Caco-2 (cell line): Measurements from ENCODE around the gene TRIM17. TPM values are rescaled to one million over a fixed set of nuclear protein-coding genes. Genes with fewer than 3 reads are reported as not detected.
A peak's percentile ranks its signal among the peaks of the same experiment; 100 is the strongest.

ENCODE experiments used
- Bru-seq: library from RNA; stranded (reverse); fragments of 400-500 nt; gene quantifications from one replicate; lab custom pipeline; 2021; lab: Mats Ljungman, UMichigan
- BruChase-seq, 2 experiments: library from RNA; stranded (reverse); fragments of 400-500 nt; gene quantifications; one replicate each; lab custom pipeline; 2021; lab: Mats Ljungman, UMichigan
- BruUV-seq: library from RNA; stranded (reverse); fragments of 400-500 nt; replicated peaks from 2 replicates; lab custom pipeline; 2021; lab: Mats Ljungman, UMichigan
- CTCF ChIA-PET: fragments of 300-600 bp; sonication (Branson Sonifier 250); formaldehyde crosslinking; loops from one replicate; lab custom pipeline; 2022; ENCODE audit warnings: antibody characterized with exemption; lab: Charles Lee
- POLR2A ChIA-PET: fragments of 300-600 bp; sonication (Branson Sonifier 250); formaldehyde crosslinking; loops from one replicate; lab custom pipeline; 2022; ENCODE audit warnings: antibody characterized with exemption; lab: Charles Lee
- DNase-seq, 2 experiments: peaks; one replicate each; pipeline versions ENCODE4 v3.0.0 to v3.0.0-alpha.2; 2020 to 2022
- H3K27me3 ChIP-seq: replicated peaks from 2 replicates; pipeline ENCODE4 v1.6.0; 2011; ENCODE audit warnings: low read length; ENCODE audit not compliant: control insufficient read depth, insufficient read depth
- H3K36me3 ChIP-seq: 2 replicates; pipeline ENCODE4 v1.5.1; 2011; ENCODE audit warnings: low read length; ENCODE audit not compliant: control insufficient read depth, insufficient read depth
- H3K4me1 ChIP-seq: fragments of 250-450 bp; sonication (Bioruptor Pico); 2 replicates; pipeline ENCODE4 v1.5.1; 2020; ENCODE audit warnings: mild to moderate bottlenecking
- H3K4me3 ChIP-seq: 2 replicates; pipeline ENCODE4 v1.5.1; 2011; ENCODE audit warnings: low read depth, mild to moderate bottlenecking, control low read depth, low read length
- H3K9me3 ChIP-seq: fragments of 250-450 bp; sonication (Bioruptor Pico); 2 replicates; pipeline ENCODE4 v1.5.1; 2020; ENCODE audit warnings: mild to moderate bottlenecking, moderate library complexity
- H3K27ac Mint-ChIP-seq: one replicate; pipeline ENCODE4 v1.8.0; 2022; ENCODE audit warnings: mixed read lengths; ENCODE audit not compliant: unreplicated experiment
- H3K27me3 Mint-ChIP-seq: one replicate; pipeline ENCODE4 v1.8.0; 2022; ENCODE audit warnings: mixed read lengths; ENCODE audit not compliant: insufficient read depth, unreplicated experiment
- H3K36me3 Mint-ChIP-seq: one replicate; pipeline ENCODE4 v1.8.0; 2022; ENCODE audit warnings: mild to moderate bottlenecking, mixed read lengths; ENCODE audit not compliant: insufficient read depth, unreplicated experiment
- H3K4me1 Mint-ChIP-seq: one replicate; pipeline ENCODE4 v1.8.0; 2022; ENCODE audit warnings: low read depth, mixed read lengths; ENCODE audit not compliant: unreplicated experiment
- H3K4me3 Mint-ChIP-seq: one replicate; pipeline ENCODE4 v1.8.0; 2022; ENCODE audit warnings: mild to moderate bottlenecking, moderate library complexity, mixed read lengths; ENCODE audit not compliant: unreplicated experiment
- H3K9me3 Mint-ChIP-seq: one replicate; pipeline ENCODE4 v1.8.0; 2022; ENCODE audit warnings: mixed read lengths; ENCODE audit not compliant: unreplicated experiment
- intact Hi-C: fragments of 100-400 bp; cut with micrococcal nuclease; formaldehyde crosslinking; loops from one replicate; pipeline ENCODE4 v1.10.0; 2022; ENCODE audit not compliant: unreplicated experiment
- long read RNA-seq: library from polyadenylated mRNA; stranded (forward); transcript quantifications from one replicate; pipeline ENCODE4 v2.0.0, GENCODE V29; 2022
- total RNA-seq: library from RNA; stranded (reverse); gene quantifications from 2 replicates; pipeline ENCODE4 v1.2.3, GENCODE V29; 2022
- TF ChIP-seq, protein P1 (sequence below), 2 experiments: fragments of 200-600 bp in 1 of 2; IDR thresholded peaks; 1 replicate in 1 of 2; 2 replicates in 1 of 2; pipeline versions ENCODE4 v1.5.1 to v1.8.0; 2011 to 2022; ENCODE audit warnings: antibody characterized with exemption in 1 of 2, control low read depth in 1 of 2, inconsistent platforms in 1 of 2, low read depth in 1 of 2, low read length in 1 of 2, mild to moderate bottlenecking in 1 of 2, moderate library complexity in 1 of 2; ENCODE audit not compliant: insufficient read depth in 1 of 2, severe bottlenecking in 1 of 2, unreplicated experiment in 1 of 2

TRIM17 gene, protein sequence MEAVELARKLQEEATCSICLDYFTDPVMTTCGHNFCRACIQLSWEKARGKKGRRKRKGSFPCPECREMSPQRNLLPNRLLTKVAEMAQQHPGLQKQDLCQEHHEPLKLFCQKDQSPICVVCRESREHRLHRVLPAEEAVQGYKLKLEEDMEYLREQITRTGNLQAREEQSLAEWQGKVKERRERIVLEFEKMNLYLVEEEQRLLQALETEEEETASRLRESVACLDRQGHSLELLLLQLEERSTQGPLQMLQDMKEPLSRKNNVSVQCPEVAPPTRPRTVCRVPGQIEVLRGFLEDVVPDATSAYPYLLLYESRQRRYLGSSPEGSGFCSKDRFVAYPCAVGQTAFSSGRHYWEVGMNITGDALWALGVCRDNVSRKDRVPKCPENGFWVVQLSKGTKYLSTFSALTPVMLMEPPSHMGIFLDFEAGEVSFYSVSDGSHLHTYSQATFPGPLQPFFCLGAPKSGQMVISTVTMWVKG
- total RNA-seq (4.0 and 4.5 TPM in 2 replicates), Bru-seq, nascent RNA (percentile 41 among the genes with signal in this experiment), BruChase-seq, experiment 1, labeled RNA remaining after a 2-hour chase (percentile 39 among the genes with signal in this experiment), BruChase-seq, experiment 2, labeled RNA remaining after a 6-hour chase (percentile 44 among the genes with signal in this experiment)
- long read RNA-seq, partial matches to known transcripts: 0 of 2 reads
- long read RNA-seq, other reads (novel, unspliced or antisense): 2 of 2 reads

DNA sequence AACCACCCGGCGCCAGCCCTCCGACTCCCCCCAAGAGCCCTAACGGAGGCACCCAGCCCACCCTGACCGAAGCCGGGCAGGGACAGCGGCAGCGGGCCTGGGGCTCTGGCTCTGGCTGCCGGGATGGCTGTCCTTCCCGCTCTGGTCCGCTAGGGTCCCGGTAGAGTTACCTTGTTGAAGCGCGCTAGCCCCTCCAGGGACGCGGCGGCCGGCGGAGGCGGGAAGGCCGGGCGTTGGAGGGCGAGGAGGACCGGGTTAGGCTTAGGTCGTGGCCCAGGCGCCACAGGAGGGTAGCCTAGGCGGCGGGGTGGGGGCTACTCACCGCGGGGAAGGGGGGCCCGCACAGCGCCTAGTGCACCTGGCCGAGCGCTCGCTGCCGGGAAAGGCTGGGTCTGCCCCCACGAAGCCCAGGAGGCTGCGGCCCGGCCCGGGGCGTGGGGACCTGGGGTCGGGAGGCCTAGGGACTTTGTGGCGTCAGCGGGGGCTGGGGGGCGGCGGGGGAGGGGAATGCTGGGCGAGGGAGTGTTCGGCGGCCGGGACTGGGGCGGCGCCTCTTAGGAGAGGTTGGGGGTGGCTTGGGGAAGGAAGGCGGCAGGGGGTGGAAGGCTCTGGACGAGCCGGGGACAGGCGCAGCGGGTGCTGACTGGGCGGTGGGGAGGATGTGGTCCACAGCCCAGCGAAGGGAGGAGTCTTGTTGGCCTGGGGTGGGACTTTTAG, at the start of gene TRIM17:
TRIM17 (minus strand) TSS at position 645 of the 717 bp plus-strand sequence. CDS start 1,789 bp downstream, outside the sequence.
- Histone ChIP-seq H3K4me3 (peak within 1 kb of the TSS; percentile 42), H3K9me3 (0 out of 2 replicates have a peak, but pooled peaks cover 5% of the 10 kb centered on the region), H3K4me1 (peaks cover 24% of the 10 kb centered on the region), H3K36me3 (no peaks in the 10 kb centered on the region), H3K27me3 (no peaks in the 10 kb centered on the region)
- CTCF ChIA-PET: no interaction called here
- no peaks in the 10 kb centered on the region for H3K27me3 Mint-ChIP-seq
- BruUV-seq: no TSS peak
- DNase-seq: peak in 1 of 2 experiments; percentile 62
- POLR2A ChIA-PET: no interaction called here
- intact Hi-C loops: loop anchor here (2.0 kb wide), 1 partner anchor 16 kb away; no protein-coding TSS in a partner anchor
- peak within 1 kb of the TSS; percentile 81 for H3K27ac Mint-ChIP-seq
- peaks cover 30% of the 10 kb centered on the region for H3K4me1 Mint-ChIP-seq
- peak within 1 kb of the TSS; percentile 71 for H3K4me3 Mint-ChIP-seq
- H3K36me3 Mint-ChIP-seq: peaks cover 26% of the 10 kb centered on the region
- peaks cover 5% of the 10 kb centered on the region for H3K9me3 Mint-ChIP-seq
- TF ChIP-seq, protein P1, sequence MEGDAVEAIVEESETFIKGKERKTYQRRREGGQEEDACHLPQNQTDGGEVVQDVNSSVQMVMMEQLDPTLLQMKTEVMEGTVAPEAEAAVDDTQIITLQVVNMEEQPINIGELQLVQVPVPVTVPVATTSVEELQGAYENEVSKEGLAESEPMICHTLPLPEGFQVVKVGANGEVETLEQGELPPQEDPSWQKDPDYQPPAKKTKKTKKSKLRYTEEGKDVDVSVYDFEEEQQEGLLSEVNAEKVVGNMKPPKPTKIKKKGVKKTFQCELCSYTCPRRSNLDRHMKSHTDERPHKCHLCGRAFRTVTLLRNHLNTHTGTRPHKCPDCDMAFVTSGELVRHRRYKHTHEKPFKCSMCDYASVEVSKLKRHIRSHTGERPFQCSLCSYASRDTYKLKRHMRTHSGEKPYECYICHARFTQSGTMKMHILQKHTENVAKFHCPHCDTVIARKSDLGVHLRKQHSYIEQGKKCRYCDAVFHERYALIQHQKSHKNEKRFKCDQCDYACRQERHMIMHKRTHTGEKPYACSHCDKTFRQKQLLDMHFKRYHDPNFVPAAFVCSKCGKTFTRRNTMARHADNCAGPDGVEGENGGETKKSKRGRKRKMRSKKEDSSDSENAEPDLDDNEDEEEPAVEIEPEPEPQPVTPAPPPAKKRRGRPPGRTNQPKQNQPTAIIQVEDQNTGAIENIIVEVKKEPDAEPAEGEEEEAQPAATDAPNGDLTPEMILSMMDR (IDR thresholded peaks at IDR 0.05; ENCODE audit: insufficient read depth in 1 of 2, low read depth in 1 of 2, low read length in 1 of 2, severe bottlenecking in 1 of 2, unreplicated experiment in 1 of 2): peak in 1 of 2 experiments; percentile 11

DNA sequence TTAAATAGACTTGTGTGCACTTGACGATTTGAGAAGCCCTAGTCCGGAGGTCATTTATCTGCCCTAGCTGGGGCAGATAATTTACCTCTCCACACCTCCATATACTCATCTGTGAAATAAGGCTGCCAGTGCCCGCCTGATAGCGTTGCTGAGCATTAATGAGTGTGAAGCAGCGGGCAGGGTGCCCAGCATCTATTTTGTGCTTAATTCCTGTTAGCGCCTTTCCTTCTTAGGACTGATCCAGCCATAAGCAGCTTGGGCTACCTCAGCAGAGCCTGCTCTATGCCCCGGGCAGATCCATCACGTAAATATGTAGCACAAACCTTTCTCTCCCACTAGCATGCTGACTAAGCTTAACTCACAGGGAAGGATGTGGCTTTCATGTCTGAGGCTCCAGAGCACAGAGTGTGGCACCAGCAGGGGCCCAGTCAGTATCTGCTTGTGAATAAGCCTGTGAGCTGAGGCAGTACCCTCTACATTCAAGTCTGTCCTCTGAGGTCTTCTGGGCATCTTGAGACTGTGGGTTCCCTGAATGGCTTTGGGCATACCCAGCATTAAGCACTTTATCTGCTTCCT, 49.0 kb upstream of the TRIM17 start:
- no peaks in the 10 kb centered on the region for H3K27me3 ChIP-seq
- no peak overlapping the region for H3K4me3 ChIP-seq
- Mint-ChIP-seq H3K4me1 (peaks cover 5% of the 10 kb centered on the region), H3K36me3 (peaks cover 5% of the 10 kb centered on the region), H3K4me3 (no peak overlapping the region), H3K27me3 (no peaks in the 10 kb centered on the region), H3K27ac (no peak overlapping the region), H3K9me3 (no peaks in the 10 kb centered on the region)
- H3K36me3 ChIP-seq: no peaks in the 10 kb centered on the region
- H3K4me1 ChIP-seq: no peaks in the 10 kb centered on the region
- TF ChIP-seq, protein P1 (IDR thresholded peaks at IDR 0.05; ENCODE audit: insufficient read depth in 1 of 2, low read depth in 1 of 2, low read length in 1 of 2, severe bottlenecking in 1 of 2, unreplicated experiment in 1 of 2): no peak
- ChIA-PET POLR2A (no interaction called here), CTCF (no interaction called here)
- no peak for DNase-seq
- intact Hi-C loops: no loop called here
- BruUV-seq: no TSS peak
- H3K9me3 ChIP-seq: no peaks in the 10 kb centered on the region
